Measurements from ENCODE around the gene CDX1.

Gene CDX1

DNA sequence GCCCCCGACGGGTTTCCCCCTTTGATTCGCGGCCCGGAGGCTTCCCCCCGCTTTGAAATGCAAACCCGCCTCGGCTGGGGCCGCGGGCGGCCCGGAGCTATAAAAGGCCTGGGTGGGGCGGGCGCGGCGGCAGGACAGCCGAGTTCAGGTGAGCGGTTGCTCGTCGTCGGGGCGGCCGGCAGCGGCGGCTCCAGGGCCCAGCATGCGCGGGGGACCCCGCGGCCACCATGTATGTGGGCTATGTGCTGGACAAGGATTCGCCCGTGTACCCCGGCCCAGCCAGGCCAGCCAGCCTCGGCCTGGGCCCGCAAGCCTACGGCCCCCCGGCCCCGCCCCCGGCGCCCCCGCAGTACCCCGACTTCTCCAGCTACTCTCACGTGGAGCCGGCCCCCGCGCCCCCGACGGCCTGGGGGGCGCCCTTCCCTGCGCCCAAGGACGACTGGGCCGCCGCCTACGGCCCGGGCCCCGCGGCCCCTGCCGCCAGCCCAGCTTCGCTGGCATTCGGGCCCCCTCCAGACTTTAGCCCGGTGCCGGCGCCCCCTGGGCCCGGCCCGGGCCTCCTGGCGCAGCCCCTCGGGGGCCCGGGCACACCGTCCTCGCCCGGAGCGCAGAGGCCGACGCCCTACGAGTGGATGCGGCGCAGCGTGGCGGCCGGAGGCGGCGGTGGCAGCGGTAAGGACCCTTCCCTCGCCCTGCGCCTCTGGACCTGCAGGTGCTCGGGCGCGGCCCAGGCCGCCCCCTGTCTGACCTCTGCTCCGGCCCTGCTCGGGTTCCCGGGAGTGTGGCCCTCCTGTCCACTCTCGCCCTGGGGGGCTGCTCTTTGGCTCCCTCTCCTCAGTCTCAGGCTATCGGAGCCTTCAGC, at the start of gene CDX1:
CDX1 (plus strand) TSS at position 129 of the 862 bp plus-strand sequence; CDS start at position 228, 99 bp downstream.
- H3K4me3 ChIP-seq (ENCODE audit: low read length), result no peak within 1 kb of the TSS
- H3K27me3 ChIP-seq (replicated peaks; ENCODE audit: control insufficient read depth, insufficient read depth, low read length), result peaks cover 4% of the 10 kb centered on the region

DNA sequence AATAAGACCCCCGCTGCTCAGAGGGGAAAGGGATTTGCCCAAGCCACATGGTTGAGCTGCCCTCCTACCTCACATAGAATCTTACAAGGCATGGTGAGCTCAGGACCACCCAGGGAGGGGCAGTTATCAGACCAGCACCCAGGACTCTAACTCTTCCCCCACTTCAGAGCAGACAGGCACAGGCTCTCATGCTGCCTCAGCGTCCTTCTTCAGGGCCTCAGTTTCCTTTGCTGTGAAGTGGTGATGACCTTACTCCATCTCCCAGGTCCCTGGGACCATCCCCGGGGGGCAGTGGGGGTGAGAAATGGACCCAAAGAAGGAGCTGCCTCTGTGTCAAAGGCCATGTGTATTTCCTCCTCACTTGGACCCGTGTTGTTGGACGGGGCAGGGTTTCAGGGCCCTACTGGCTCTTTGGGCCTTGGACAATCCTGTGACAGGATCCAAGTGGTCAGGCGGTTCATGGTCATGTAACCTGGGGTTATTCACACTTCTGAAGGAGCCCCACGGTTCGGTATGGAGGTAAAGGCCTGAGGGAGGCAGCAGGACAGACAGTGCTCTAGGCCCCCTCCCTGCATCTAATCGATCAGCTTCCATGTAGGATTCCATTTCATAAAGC, 48.5 kb upstream of the CDX1 start:
- Histone ChIP-seq H3K9me3 (ENCODE audit: control insufficient read depth, low read length) (no peaks in the 10 kb centered on the region), H3K36me3 (ENCODE audit: control insufficient read depth, insufficient read depth, low read length, severe bottlenecking) (peaks cover 91% of the 10 kb centered on the region), H3K27me3 (replicated peaks; ENCODE audit: control insufficient read depth, insufficient read depth, low read length) (no peaks in the 10 kb centered on the region), H3K4me3 (ENCODE audit: low read length) (no peak overlapping the region), H3K9ac (ENCODE audit: low read length) (peak overlapping the region; percentile 19), H3K4me1 (ENCODE audit: control insufficient read depth, insufficient read depth, low read length) (peaks cover 38% of the 10 kb centered on the region)
- no peak for DNase-seq (ENCODE audit: low read depth)

More for the DNA sequence above, at the start of gene CDX1:
- H3K4me1 ChIP-seq (ENCODE audit: control insufficient read depth, insufficient read depth, low read length), result peaks cover 24% of the 10 kb centered on the region
- H3K36me3 ChIP-seq (ENCODE audit: control insufficient read depth, insufficient read depth, low read length, severe bottlenecking), result no peaks in the 10 kb centered on the region
- DNase-seq (ENCODE audit: low read depth), result no peak
- H3K9ac ChIP-seq (ENCODE audit: low read length), result no peak within 1 kb of the TSS
- no peaks in the 10 kb centered on the region for H3K9me3 ChIP-seq (ENCODE audit: control insufficient read depth, low read length)

GRCh38 chr5:150118561-150119229, 47.9 kb upstream of the CDX1 start:
- DNase-seq (ENCODE audit: low read depth), result no peak
- Histone ChIP-seq H3K9me3 (ENCODE audit: control insufficient read depth, low read length) (no peaks in the 10 kb centered on the region), H3K9ac (ENCODE audit: low read length) (no peak overlapping the region), H3K4me3 (ENCODE audit: low read length) (no peak overlapping the region), H3K36me3 (ENCODE audit: control insufficient read depth, insufficient read depth, low read length, severe bottlenecking) (peaks cover 97% of the 10 kb centered on the region), H3K4me1 (ENCODE audit: control insufficient read depth, insufficient read depth, low read length) (peaks cover 32% of the 10 kb centered on the region), H3K27me3 (replicated peaks; ENCODE audit: control insufficient read depth, insufficient read depth, low read length) (no peaks in the 10 kb centered on the region)

GRCh38 chr5:150119421-150120061, 47.0 kb upstream of the CDX1 start:
- H3K4me1 ChIP-seq (ENCODE audit: control insufficient read depth, insufficient read depth, low read length), result peaks cover 23% of the 10 kb centered on the region
- no peaks in the 10 kb centered on the region for H3K27me3 ChIP-seq (replicated peaks; ENCODE audit: control insufficient read depth, insufficient read depth, low read length)
- no peak overlapping the region for H3K9ac ChIP-seq (ENCODE audit: low read length)
- no peak overlapping the region for H3K4me3 ChIP-seq (ENCODE audit: low read length)
- DNase-seq (ENCODE audit: low read depth), result no peak
- no peaks in the 10 kb centered on the region for H3K9me3 ChIP-seq (ENCODE audit: control insufficient read depth, low read length)
- H3K36me3 ChIP-seq (ENCODE audit: control insufficient read depth, insufficient read depth, low read length, severe bottlenecking), result peaks cover 97% of the 10 kb centered on the region

DNA sequence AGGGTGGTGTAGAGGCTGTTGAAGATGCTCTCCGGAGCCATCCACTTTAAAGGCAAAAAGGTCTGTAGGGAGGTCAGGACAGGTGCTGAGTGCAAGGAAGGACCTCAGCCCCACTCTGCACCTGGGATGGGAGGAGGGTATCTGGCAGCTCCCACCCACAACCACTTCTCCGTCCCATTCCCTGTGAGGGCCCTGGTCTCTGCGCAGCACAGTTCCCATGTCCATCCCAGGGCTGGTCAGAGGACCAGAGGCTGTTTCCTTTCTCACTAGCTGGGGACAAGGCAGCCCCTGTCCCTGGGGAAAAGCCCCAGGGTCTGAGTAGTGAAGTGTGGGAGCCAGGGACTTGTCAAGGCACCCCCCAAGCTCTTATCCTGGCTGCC, 46.5 kb upstream of the CDX1 start:
- Histone ChIP-seq H3K27me3 (replicated peaks; ENCODE audit: control insufficient read depth, insufficient read depth, low read length) (no peaks in the 10 kb centered on the region), H3K4me1 (ENCODE audit: control insufficient read depth, insufficient read depth, low read length) (peaks cover 18% of the 10 kb centered on the region), H3K36me3 (ENCODE audit: control insufficient read depth, insufficient read depth, low read length, severe bottlenecking) (peaks cover 95% of the 10 kb centered on the region), H3K9me3 (ENCODE audit: control insufficient read depth, low read length) (no peaks in the 10 kb centered on the region), H3K9ac (ENCODE audit: low read length) (no peak overlapping the region), H3K4me3 (ENCODE audit: low read length) (no peak overlapping the region)
- DNase-seq (ENCODE audit: low read depth), result no peak

GRCh38 chr5:150120617-150121447, 45.7 kb upstream of the CDX1 start:
- H3K9ac ChIP-seq (ENCODE audit: low read length), result no peak overlapping the region
- H3K4me3 ChIP-seq (ENCODE audit: low read length), result no peak overlapping the region
- peaks cover 16% of the 10 kb centered on the region for H3K4me1 ChIP-seq (ENCODE audit: control insufficient read depth, insufficient read depth, low read length)
- H3K9me3 ChIP-seq (ENCODE audit: control insufficient read depth, low read length), result no peaks in the 10 kb centered on the region
- no peak for DNase-seq (ENCODE audit: low read depth)
- no peaks in the 10 kb centered on the region for H3K27me3 ChIP-seq (replicated peaks; ENCODE audit: control insufficient read depth, insufficient read depth, low read length)
- peaks cover 95% of the 10 kb centered on the region for H3K36me3 ChIP-seq (ENCODE audit: control insufficient read depth, insufficient read depth, low read length, severe bottlenecking)

- H3K9ac ChIP-seq (ENCODE audit: low read length), result peak overlapping the region; percentile 4
- H3K36me3 ChIP-seq (ENCODE audit: control insufficient read depth, insufficient read depth, low read length, severe bottlenecking), result peaks cover 97% of the 10 kb centered on the region
- H3K4me3 ChIP-seq (ENCODE audit: low read length), result no peak overlapping the region
- H3K9me3 ChIP-seq (ENCODE audit: control insufficient read depth, low read length), result no peaks in the 10 kb centered on the region
- DNase-seq (ENCODE audit: low read depth), result no peak
- no peaks in the 10 kb centered on the region for H3K27me3 ChIP-seq (replicated peaks; ENCODE audit: control insufficient read depth, insufficient read depth, low read length)
- H3K4me1 ChIP-seq (ENCODE audit: control insufficient read depth, insufficient read depth, low read length), result peaks cover 15% of the 10 kb centered on the region
Observed at GRCh38 chr5:150121448-150122157, 45.0 kb upstream of the CDX1 start.

GRCh38 chr5:150122158-150122510, 44.4 kb upstream of the CDX1 start:
- Histone ChIP-seq H3K4me1 (ENCODE audit: control insufficient read depth, insufficient read depth, low read length) (peaks cover 13% of the 10 kb centered on the region), H3K4me3 (ENCODE audit: low read length) (no peak overlapping the region), H3K27me3 (replicated peaks; ENCODE audit: control insufficient read depth, insufficient read depth, low read length) (no peaks in the 10 kb centered on the region), H3K36me3 (ENCODE audit: control insufficient read depth, insufficient read depth, low read length, severe bottlenecking) (peaks cover 97% of the 10 kb centered on the region), H3K9me3 (ENCODE audit: control insufficient read depth, low read length) (no peaks in the 10 kb centered on the region), H3K9ac (ENCODE audit: low read length) (peak overlapping the region; percentile 4)
- no peak for DNase-seq (ENCODE audit: low read depth)

DNA sequence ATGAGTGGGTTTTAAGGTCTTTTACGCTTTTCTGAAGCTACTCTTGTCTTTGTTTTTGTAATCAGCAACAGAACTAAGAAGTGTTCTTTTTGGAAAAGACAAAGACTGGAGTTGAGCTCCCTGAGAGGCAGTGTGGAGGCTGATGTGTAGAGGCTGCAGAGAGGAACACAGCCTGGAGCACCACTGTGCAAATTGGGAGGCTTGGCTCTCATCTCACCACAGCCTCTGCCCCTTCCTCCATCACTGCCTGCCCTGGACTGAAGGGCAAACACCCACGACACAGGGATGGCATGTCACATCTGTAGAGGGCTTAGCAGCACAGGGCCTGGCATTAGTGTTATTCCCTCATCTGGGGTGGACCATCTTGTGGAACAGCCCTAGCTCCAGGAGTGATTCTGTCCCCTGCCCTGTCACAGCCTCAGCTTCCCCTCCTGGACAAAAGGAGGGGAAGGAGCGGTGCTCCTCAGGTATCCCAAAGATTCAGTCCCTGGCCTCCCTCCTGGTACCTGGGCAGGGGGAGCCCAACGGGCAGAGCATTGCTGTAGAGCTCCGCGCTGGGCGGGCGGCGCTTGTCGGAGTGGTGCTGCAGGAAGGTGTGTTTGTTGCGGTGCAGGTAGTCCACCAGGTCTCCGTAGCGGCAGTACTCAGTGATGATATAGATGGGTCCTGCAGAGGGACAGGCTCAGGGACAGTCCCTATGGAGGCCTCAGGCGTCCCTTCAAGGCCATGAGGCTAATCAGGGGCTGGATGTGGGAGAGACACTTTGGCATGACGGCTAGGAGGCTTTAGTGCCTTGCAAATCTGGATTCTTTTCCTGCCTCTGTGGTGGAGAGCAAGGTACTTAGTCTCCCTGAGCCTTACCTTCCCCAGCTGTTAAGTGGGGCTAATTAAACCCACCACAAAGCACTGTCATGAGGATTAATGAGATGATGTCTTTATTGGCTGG, 43.8 kb upstream of the CDX1 start:
- Histone ChIP-seq H3K4me1 (ENCODE audit: control insufficient read depth, insufficient read depth, low read length) (peaks cover 6% of the 10 kb centered on the region), H3K36me3 (ENCODE audit: control insufficient read depth, insufficient read depth, low read length, severe bottlenecking) (peaks cover 93% of the 10 kb centered on the region), H3K9me3 (ENCODE audit: control insufficient read depth, low read length) (no peaks in the 10 kb centered on the region), H3K4me3 (ENCODE audit: low read length) (no peak overlapping the region), H3K9ac (ENCODE audit: low read length) (peak overlapping the region; percentile 4), H3K27me3 (replicated peaks; ENCODE audit: control insufficient read depth, insufficient read depth, low read length) (no peaks in the 10 kb centered on the region)
- no peak for DNase-seq (ENCODE audit: low read depth)

All from adipocyte (in vitro differentiated cells).